ENCODE data around the gene NBPF1. TPM values are rescaled to one million over a fixed set of nuclear protein-coding genes. Genes with fewer than 3 reads are reported as not detected.
A peak's percentile ranks its signal among the peaks of the same experiment; 100 is the strongest.
"Not testable (repeated sequence)": the region's sequence is repeated elsewhere in the genome, so short reads cannot be mapped to it uniquely, and the experiment has no call there.

The NBPF1 gene
- 13.0 TPM for total RNA-seq
- 1 to 10 TPM in 3 of 4 donors, under 1 TPM in 1; 0.49 to 3.7 (median 2.1) TPM for polyA plus RNA-seq

GRCh38 chr1:16613185-16614147 is at the start of gene NBPF1:
TSS of gene NBPF1 (minus strand) at chr1:16613564.
- Mint-ChIP-seq H3K36me3 (no peaks in the 10 kb centered on the region), H3K4me1 (no peaks in the 10 kb centered on the region), H3K27ac (no peak within 1 kb of the TSS), H3K9me3 (no peaks in the 10 kb centered on the region), H3K27me3 (no peaks in the 10 kb centered on the region), H3K4me3 (no peak within 1 kb of the TSS)
- ATAC-seq (ENCODE audit: low read depth in 2 of 2) (peak; percentile 83 to 85), DNase-seq (peak; percentile 77 to 90 (median 79))
- Histone ChIP-seq H3K27ac (ENCODE audit: insufficient read depth, low read length, poor library complexity, severe bottlenecking) (no peak within 1 kb of the TSS), H3K36me3 (ENCODE audit: control insufficient read depth, insufficient read depth, low read length) (peaks cover 6% of the 10 kb centered on the region), H3K4me3 (ENCODE audit: low read depth, low read length) (peak within 1 kb of the TSS; percentile 48), H3K9me3 (ENCODE audit: control insufficient read depth in 2 of 2, low read length in 2 of 2) (no peaks in the 10 kb centered on the region), H3K4me1 (ENCODE audit: control insufficient read depth, insufficient read depth, low read length, poor library complexity, severe bottlenecking) (peaks cover 17% of the 10 kb centered on the region), H3K27me3 (ENCODE audit: control insufficient read depth, insufficient read depth, low read length) (peaks cover 32% of the 10 kb centered on the region)

GRCh38 chr1:16658234-16658633 is 44.9 kb upstream of the NBPF1 start:
- H3K4me1 ChIP-seq (ENCODE audit: control insufficient read depth, insufficient read depth, low read length, poor library complexity, severe bottlenecking); H3K36me3 Mint-ChIP-seq; H3K27ac Mint-ChIP-seq; H3K4me1 Mint-ChIP-seq; H3K27ac ChIP-seq (ENCODE audit: insufficient read depth, low read length, poor library complexity, severe bottlenecking); H3K9me3 ChIP-seq (ENCODE audit: control insufficient read depth in 2 of 2, low read length in 2 of 2); H3K4me3 ChIP-seq (ENCODE audit: low read depth, low read length); H3K36me3 ChIP-seq (ENCODE audit: control insufficient read depth, insufficient read depth, low read length); H3K4me3 Mint-ChIP-seq; DNase-seq; H3K27me3 Mint-ChIP-seq; ATAC-seq (ENCODE audit: low read depth in 2 of 2); H3K27me3 ChIP-seq (ENCODE audit: control insufficient read depth, insufficient read depth, low read length); H3K9me3 Mint-ChIP-seq: not testable (repeated sequence)

GRCh38 chr1:16656981-16657683 is 43.8 kb upstream of the NBPF1 start:
- not testable (repeated sequence) for H3K27ac Mint-ChIP-seq; H3K4me3 ChIP-seq (ENCODE audit: low read depth, low read length); H3K27me3 Mint-ChIP-seq; ATAC-seq (ENCODE audit: low read depth in 2 of 2); H3K4me3 Mint-ChIP-seq; H3K9me3 Mint-ChIP-seq; H3K4me1 Mint-ChIP-seq; H3K9me3 ChIP-seq (ENCODE audit: control insufficient read depth in 2 of 2, low read length in 2 of 2); H3K27ac ChIP-seq (ENCODE audit: insufficient read depth, low read length, poor library complexity, severe bottlenecking); DNase-seq; H3K36me3 Mint-ChIP-seq; H3K27me3 ChIP-seq (ENCODE audit: control insufficient read depth, insufficient read depth, low read length); H3K36me3 ChIP-seq (ENCODE audit: control insufficient read depth, insufficient read depth, low read length); H3K4me1 ChIP-seq (ENCODE audit: control insufficient read depth, insufficient read depth, low read length, poor library complexity, severe bottlenecking)

- not testable (repeated sequence) for H3K27me3 ChIP-seq (ENCODE audit: control insufficient read depth, insufficient read depth, low read length); H3K4me1 ChIP-seq (ENCODE audit: control insufficient read depth, insufficient read depth, low read length, poor library complexity, severe bottlenecking); ATAC-seq (ENCODE audit: low read depth in 2 of 2); H3K4me1 Mint-ChIP-seq; H3K4me3 Mint-ChIP-seq; H3K27me3 Mint-ChIP-seq; H3K9me3 ChIP-seq (ENCODE audit: control insufficient read depth in 2 of 2, low read length in 2 of 2); H3K27ac Mint-ChIP-seq; H3K36me3 ChIP-seq (ENCODE audit: control insufficient read depth, insufficient read depth, low read length); H3K36me3 Mint-ChIP-seq; H3K9me3 Mint-ChIP-seq; H3K4me3 ChIP-seq (ENCODE audit: low read depth, low read length); DNase-seq; H3K27ac ChIP-seq (ENCODE audit: insufficient read depth, low read length, poor library complexity, severe bottlenecking)
Measured at GRCh38 chr1:16656574-16656973, 43.2 kb upstream of the NBPF1 start.

GRCh38 chr1:16651560-16651959 is 38.2 kb upstream of the NBPF1 start:
- DNase-seq, H3K4me1 Mint-ChIP-seq: not testable (repeated sequence)

GRCh38 chr1:16649960-16650359 is 36.6 kb upstream of the NBPF1 start:
- not testable (repeated sequence) for H3K27me3 Mint-ChIP-seq, H3K4me3 Mint-ChIP-seq

More at GRCh38 chr1:16651560-16651959, 38.2 kb upstream of the NBPF1 start:
- H3K9me3 Mint-ChIP-seq; H3K36me3 Mint-ChIP-seq; H3K36me3 ChIP-seq (ENCODE audit: control insufficient read depth, insufficient read depth, low read length); ATAC-seq (ENCODE audit: low read depth in 2 of 2); H3K4me1 ChIP-seq (ENCODE audit: control insufficient read depth, insufficient read depth, low read length, poor library complexity, severe bottlenecking); H3K9me3 ChIP-seq (ENCODE audit: control insufficient read depth in 2 of 2, low read length in 2 of 2); H3K27ac ChIP-seq (ENCODE audit: insufficient read depth, low read length, poor library complexity, severe bottlenecking); H3K4me3 Mint-ChIP-seq; H3K27me3 Mint-ChIP-seq; H3K27me3 ChIP-seq (ENCODE audit: control insufficient read depth, insufficient read depth, low read length); H3K27ac Mint-ChIP-seq; H3K4me3 ChIP-seq (ENCODE audit: low read depth, low read length): not testable (repeated sequence)

GRCh38 chr1:16649390-16649789 is 36.0 kb upstream of the NBPF1 start:
- not testable (repeated sequence) for H3K9me3 Mint-ChIP-seq; H3K27ac Mint-ChIP-seq; DNase-seq; H3K4me3 ChIP-seq (ENCODE audit: low read depth, low read length); H3K4me1 Mint-ChIP-seq; H3K36me3 ChIP-seq (ENCODE audit: control insufficient read depth, insufficient read depth, low read length); H3K36me3 Mint-ChIP-seq; H3K27me3 Mint-ChIP-seq; ATAC-seq (ENCODE audit: low read depth in 2 of 2); H3K27ac ChIP-seq (ENCODE audit: insufficient read depth, low read length, poor library complexity, severe bottlenecking); H3K27me3 ChIP-seq (ENCODE audit: control insufficient read depth, insufficient read depth, low read length); H3K9me3 ChIP-seq (ENCODE audit: control insufficient read depth in 2 of 2, low read length in 2 of 2)
- peak overlapping the region in 1 of 4 donors; percentile 3 for H3K4me3 Mint-ChIP-seq
- H3K4me1 ChIP-seq (ENCODE audit: control insufficient read depth, insufficient read depth, low read length, poor library complexity, severe bottlenecking) = peaks cover 11% of the 10 kb centered on the region

More at GRCh38 chr1:16649960-16650359, 36.6 kb upstream of the NBPF1 start:
- H3K27ac Mint-ChIP-seq; H3K4me3 ChIP-seq (ENCODE audit: low read depth, low read length); DNase-seq; H3K9me3 ChIP-seq (ENCODE audit: control insufficient read depth in 2 of 2, low read length in 2 of 2); H3K27ac ChIP-seq (ENCODE audit: insufficient read depth, low read length, poor library complexity, severe bottlenecking); H3K4me1 ChIP-seq (ENCODE audit: control insufficient read depth, insufficient read depth, low read length, poor library complexity, severe bottlenecking); ATAC-seq (ENCODE audit: low read depth in 2 of 2); H3K36me3 ChIP-seq (ENCODE audit: control insufficient read depth, insufficient read depth, low read length); H3K27me3 ChIP-seq (ENCODE audit: control insufficient read depth, insufficient read depth, low read length); H3K36me3 Mint-ChIP-seq; H3K4me1 Mint-ChIP-seq; H3K9me3 Mint-ChIP-seq: not testable (repeated sequence)

Data from CD4-positive, CD25-positive, alpha-beta regulatory T cell (primary cell).